Measurements from ENCODE around the gene TIMM8A.

GRCh38 chrX:101391831-101392230 is 43.3 kb upstream of the TIMM8A start:
- TF ChIP-seq CTCF (IDR thresholded peaks at IDR 0.05; ENCODE audit: poor library complexity) (no peak), EZH2 (IDR thresholded peaks at IDR 0.05; ENCODE audit: borderline replicate concordance) (no peak), EZH2phosphoT487 (IDR thresholded peaks at IDR 0.05; ENCODE audit: low read depth, severe bottlenecking, unreplicated experiment) (no peak)

Measured in hepatocyte (in vitro differentiated cells).